HG02943 (cell line): ENCODE results near the gene MUC6.
"Not testable (repeated sequence)": the region's sequence is repeated elsewhere in the genome, so short reads cannot be mapped to it uniquely, and the experiment has no call there.

ENCODE experiments used
- ATAC-seq: cut with Tn5 transposase; IDR thresholded peaks from one replicate; pipeline ENCODE4 v1.9.1; 2021; ENCODE audit warnings: mild to moderate bottlenecking, low read depth, moderate library complexity; ENCODE audit not compliant: unreplicated experiment

Gene MUC6

GRCh38 chr11:975376-975775 is 61.1 kb downstream of the MUC6 start:
- not testable (repeated sequence) for ATAC-seq

- ATAC-seq: no peak
These were observed 63.3 kb downstream of the MUC6 start for GRCh38 chr11:973237-973636.

GRCh38 chr11:972523-973211 is 63.9 kb downstream of the MUC6 start:
- ATAC-seq: no peak

- ATAC-seq: no peak
These were observed 64.7 kb downstream of the MUC6 start for GRCh38 chr11:971731-972365.

- ATAC-seq: no peak
These were observed 65.3 kb downstream of the MUC6 start for GRCh38 chr11:971092-971690.

- no peak for ATAC-seq
These were observed 66.1 kb downstream of the MUC6 start for GRCh38 chr11:970319-970871.

- no peak for ATAC-seq
These were observed 66.8 kb downstream of the MUC6 start for GRCh38 chr11:969651-970205.

GRCh38 chr11:968822-969221 is 67.7 kb downstream of the MUC6 start:
- ATAC-seq: no peak

GRCh38 chr11:967995-968751 is 68.3 kb downstream of the MUC6 start:
- ATAC-seq: no peak

- no peak for ATAC-seq
These were observed 71.2 kb downstream of the MUC6 start for GRCh38 chr11:965206-965775.

GRCh38 chr11:963852-964251 is 72.7 kb downstream of the MUC6 start:
- no peak for ATAC-seq
